GM12878 (cell line): Measurements from ENCODE around the gene CTRB2. TPM values are rescaled to one million over a fixed set of nuclear protein-coding genes. Genes with fewer than 3 reads are reported as not detected.

ENCODE experiments used
- ATAC-seq: fragments of 200-7000 bp; cut with Tn5 transposase; 3 replicates; pipeline ENCODE4 v1.9.1; 2020; ENCODE audit warnings: mild to moderate bottlenecking, moderate library complexity
- BruUV-seq: library from RNA; stranded (reverse); fragments of 400-500 nt; replicated peaks from 2 replicates; lab custom pipeline; 2021; lab: Mats Ljungman, UMichigan
- CTCF ChIA-PET: fragments of 300-600 bp; sonication (Branson Sonifier 250); formaldehyde crosslinking; extraction: SDS; loops from one replicate; lab custom pipeline; 2021; ENCODE audit warnings: inconsistent platforms; lab: Yijun Ruan, JAX
- POLR2A ChIA-PET: fragments of 350-600 bp; formaldehyde crosslinking; extraction: SDS; loops from one replicate; lab custom pipeline; 2021; ENCODE audit warnings: inconsistent platforms; lab: Charles Lee
- RAD21 ChIA-PET: fragments of 300-600 bp; sonication (Branson Sonifier 250); formaldehyde crosslinking; loops from one replicate; lab custom pipeline; 2023; ENCODE audit warnings: antibody characterized with exemption; ENCODE audit not compliant: unreplicated experiment; lab: Charles Lee
- SMC1A ChIA-PET: fragments of 300-600 bp; sonication (Branson Sonifier 250); formaldehyde crosslinking; loops from one replicate; lab custom pipeline; 2023; ENCODE audit not compliant: unreplicated experiment, uncharacterized antibody; lab: Charles Lee
- DNase-seq: peaks from one replicate; pipeline ENCODE4 v3.0.0-alpha.2; 2011; ENCODE audit warnings: low read depth, low spot score
- FAIRE-seq: peaks from 3 replicates; lab custom pipeline; 2011; peaks lifted over from hg19 to GRCh38; lab: Jason Lieb, UNC
- H2AFZ ChIP-seq: 2 replicates; pipeline ENCODE4 v1.6.0; 2011; ENCODE audit warnings: low read depth, low read length, control low read depth; ENCODE audit not compliant: control insufficient read depth
- H3K27ac ChIP-seq: 2 replicates; pipeline ENCODE4 v1.5.1; 2011; ENCODE audit warnings: control low read depth; ENCODE audit not compliant: control insufficient read depth, insufficient read depth
- H3K27me3 ChIP-seq, 2 experiments: replicated peaks in 1 of 2; 2 replicates each; pipeline versions ENCODE4 v1.6.0 to v1.6.1; 2011; ENCODE audit warnings: low read length in 1 of 2; ENCODE audit not compliant: control insufficient read depth in 2 of 2, insufficient read depth in 2 of 2
- H3K36me3 ChIP-seq, 2 experiments: 2 replicates each; pipeline ENCODE4 v1.5.1; 2011; ENCODE audit warnings: low read length in 1 of 2; ENCODE audit not compliant: control insufficient read depth in 2 of 2, insufficient read depth in 2 of 2
- H3K4me1 ChIP-seq: 2 replicates; pipeline ENCODE4 v1.6.1; 2011; ENCODE audit warnings: mild to moderate bottlenecking, low read length, moderate library complexity, mixed read lengths; ENCODE audit not compliant: control insufficient read depth, insufficient read depth
- H3K4me2 ChIP-seq: 2 replicates; pipeline ENCODE4 v1.6.0; 2011; ENCODE audit warnings: control low read depth; ENCODE audit not compliant: control insufficient read depth, insufficient read depth
- H3K4me3 ChIP-seq: fragments of 200-600 bp; sonication (generic); 2 replicates; pipeline ENCODE4 v1.5.1; 2016
- H3K79me2 ChIP-seq: 2 replicates; pipeline ENCODE4 v1.6.0; 2011; ENCODE audit warnings: low read length; ENCODE audit not compliant: control insufficient read depth, insufficient read depth
- H3K9ac ChIP-seq: 2 replicates; pipeline ENCODE4 v1.8.0; 2011; ENCODE audit warnings: low read length, control low read depth, mixed read lengths; ENCODE audit not compliant: control insufficient read depth, insufficient read depth
- H3K9me3 ChIP-seq: replicated peaks from 3 replicates; pipeline ENCODE4 v1.5.1; 2011; ENCODE audit warnings: mild to moderate bottlenecking, low read length; ENCODE audit not compliant: control insufficient read depth, insufficient read depth
- H4K20me1 ChIP-seq: 2 replicates; pipeline ENCODE4 v1.6.0; 2011; ENCODE audit not compliant: control insufficient read depth, insufficient read depth
- BCLAF1 ChIP-seq: fragments of 450-650 bp; IDR thresholded peaks from 2 replicates; pipeline ENCODE4 v1.6.1; 2017; ENCODE audit warnings: antibody characterized with exemption, mild to moderate bottlenecking, moderate library complexity
- BMI1 ChIP-seq: fragments of 450-650 bp; IDR thresholded peaks from 2 replicates; pipeline ENCODE4 v1.6.1; 2016; ENCODE audit warnings: mild to moderate bottlenecking, moderate library complexity, borderline replicate concordance
- CTCF ChIP-seq, 3 experiments: IDR thresholded peaks in 2 of 3; conservative IDR thresholded peaks in 1 of 3; 2 replicates each; pipeline ENCODE4 v1.5.1; 2011; ENCODE audit warnings: low read depth in 3 of 3, low read length in 3 of 3, mild to moderate bottlenecking in 3 of 3, control low read depth in 2 of 3, moderate library complexity in 2 of 3, inconsistent platforms in 1 of 3, mixed read lengths in 1 of 3; ENCODE audit not compliant: control insufficient read depth in 2 of 3, insufficient read depth in 1 of 3; ENCODE audit errors: extremely low read depth in 1 of 3
- IKZF1 ChIP-seq: fragments of 450-650 bp; conservative IDR thresholded peaks from 2 replicates; pipeline ENCODE4 v1.6.1; 2017; ENCODE audit warnings: antibody characterized with exemption, mild to moderate bottlenecking
- IKZF2 ChIP-seq, 2 experiments: fragments of 450-650 bp; IDR thresholded peaks; 2 replicates each; pipeline ENCODE4 v1.6.1; 2017; ENCODE audit warnings: mild to moderate bottlenecking in 2 of 2, moderate library complexity in 2 of 2
- IRF3 ChIP-seq: fragments of 450-650 bp; IDR thresholded peaks from 2 replicates; pipeline ENCODE4 v1.6.1; 2014; ENCODE audit warnings: mild to moderate bottlenecking
- MYC ChIP-seq: IDR thresholded peaks from 2 replicates; pipeline ENCODE4 v1.6.1; 2011; ENCODE audit warnings: mild to moderate bottlenecking, low read length, moderate library complexity, inconsistent platforms; ENCODE audit not compliant: insufficient read depth, insufficient replicate concordance, insufficient read length, severe bottlenecking
- RAD21 ChIP-seq: IDR thresholded peaks from 2 replicates; pipeline ENCODE4 v1.6.1; 2011; ENCODE audit warnings: mild to moderate bottlenecking, low read depth, low read length, moderate library complexity; ENCODE audit not compliant: insufficient read depth
- SKIL ChIP-seq: fragments of 450-650 bp; IDR thresholded peaks from 2 replicates; pipeline ENCODE4 v1.6.1; 2017; ENCODE audit warnings: mild to moderate bottlenecking, low read depth, inconsistent platforms; ENCODE audit not compliant: poor library complexity, severe bottlenecking
- ZNF24 ChIP-seq: fragments of 450-650 bp; IDR thresholded peaks from 2 replicates; pipeline ENCODE4 v1.6.1; 2017; ENCODE audit warnings: antibody characterized with exemption, mild to moderate bottlenecking
- ZNF622 ChIP-seq: fragments of 450-650 bp; IDR thresholded peaks from 2 replicates; pipeline ENCODE4 v1.6.1; 2017; ENCODE audit warnings: mild to moderate bottlenecking, inconsistent platforms
- WGBS: methylation state at CpG from one replicate; pipeline ENCODE4 v1.1.6; 2016; ENCODE audit warnings: low lambda C conversion rate; ENCODE audit not compliant: insufficient replicate concordance, insufficient coverage; ENCODE audit errors: missing lambda C conversion rate; 5-methylcytosine and 5-hydroxymethylcytosine counted together
- in situ Hi-C: fragments of 300-500 bp; cut with MboI; formaldehyde crosslinking; loops from 9 replicates; pipeline ENCODE4 v1.14.3; 2018; ENCODE audit warnings: mixed read lengths
- intact Hi-C: fragments of 100-400 bp; cut with micrococcal nuclease; formaldehyde crosslinking; loops from one replicate; pipeline ENCODE4 v1.14.2; 2022; ENCODE audit not compliant: unreplicated experiment
- polyA plus RNA-seq, 11 experiments: library from polyadenylated mRNA; depleted of rRNA in 4 of 11; unstranded in 6 of 11; stranded (reverse) in 5 of 11; fragments of >200 nt; fragmentation: Nextera tagmentation in 4 of 11; fragmentation: Illumina TruSeq in 1 of 11; extraction: Ambion mirVana in 4 of 11; extraction: Trizol in 1 of 11; gene quantifications; 1 replicate in 1 of 11; 2 replicates in 10 of 11; pipeline versions ENCODE4 v1.2.1 to v1.2.3, GENCODE V29; 2011 to 2016; ENCODE audit warnings: inconsistent platforms in 2 of 11, missing spikeins in 2 of 11, low read depth in 1 of 11
- total RNA-seq, 4 experiments: library from RNA; depleted of rRNA in 3 of 4; stranded (reverse); fragments of >200 nt in 3 of 4; fragmentation: Illumina TruSeq in 1 of 4; extraction: Trizol in 1 of 4; gene quantifications; 2 replicates each; pipeline versions ENCODE4 v1.2.1 to v1.2.3, GENCODE V29; 2013 to 2021

Gene CTRB2
- total and polyA plus RNA-seq, 10 of the 15 experiments (the other 5 are each of a cell fraction or from before 2014, with no cell fraction given), result 9.4 TPM; not detected in 9

GRCh38 chr16:75244225-75244809 is 37.4 kb upstream of the CTRB2 start:
- FAIRE-seq, result no peak
- in situ Hi-C loops, result no loop called here
- BruUV-seq, result no TSS peak
- peaks cover 6% of the 10 kb centered on the region; the same call in 1 of the 2 replicates for H4K20me1 ChIP-seq
- no peak overlapping the region for H3K27ac ChIP-seq
- SMC1A ChIA-PET, result interaction anchor here (1.0 to 2.4 kb wide), 4 partner anchors 9 to 141 kb away, joined by 3 to 9 read pairs (median 4); no protein-coding TSS in a partner anchor
- H3K79me2 ChIP-seq, result no peaks in the 10 kb centered on the region; the same call in 1 of the 2 replicates
- TF ChIP-seq BCLAF1, result no peak
- no peak for TF ChIP-seq IRF3
- TF ChIP-seq ZNF24, result no peak
- TF ChIP-seq RAD21, result 0 out of 2 replicates have a peak, but pooled peaks have one; percentile 15
- no peak for TF ChIP-seq BMI1
- no peak for TF ChIP-seq IKZF1
- TF ChIP-seq MYC, result no peak
- TF ChIP-seq SKIL, result no peak
- no peak for TF ChIP-seq ZNF622
- no peak for TF ChIP-seq IKZF2 (IDR thresholded peaks at IDR 0.05)
- 0 out of 6 replicates have a peak, but pooled peaks of 1 of the 3 experiments have one; percentile 2 for TF ChIP-seq CTCF (IDR thresholded peaks at IDR 0.05 in 2 of 3, conservative IDR thresholded peaks at IDR 0.05 in 1 of 3; ENCODE audit: control insufficient read depth in 2 of 3, extremely low read depth in 1 of 3, insufficient read depth in 1 of 3, low read depth in 3 of 3, low read length in 3 of 3)
- no peak for DNase-seq
- peaks cover 0 to 1% of the 10 kb centered on the region in 2 experiments; a peak in 1 of 4 replicates for H3K36me3 ChIP-seq
- H3K4me2 ChIP-seq, result no peak overlapping the region; the same call in 1 of the 2 replicates
- POLR2A ChIA-PET, result interaction anchor here (1.1 to 1.3 kb wide), 2 partner anchors 38 to 546 kb away, joined by 3 to 5 read pairs; no protein-coding TSS in a partner anchor
- H3K4me3 ChIP-seq, result no peak overlapping the region
- ATAC-seq, result no peak
- H3K27me3 ChIP-seq, result no peaks in the 10 kb centered on the region
- no peak overlapping the region for H2AFZ ChIP-seq
- RAD21 ChIA-PET, result interaction anchor here (1.3 to 2.5 kb wide), 3 partner anchors 11 to 141 kb away, joined by 4 to 13 read pairs (median 4); no protein-coding TSS in a partner anchor
- CTCF ChIA-PET, result interaction anchor here (1.1 to 1.5 kb wide), 2 partner anchors 134 to 137 kb away, joined by 4 to 6 read pairs; no protein-coding TSS in a partner anchor
- H3K9me3 ChIP-seq, result no peaks in the 10 kb centered on the region
- intact Hi-C loops, result no loop called here
- WGBS, result 64% methylated on average over 7 of the region's 7 CpGs
- H3K9ac ChIP-seq, result no peak overlapping the region
- H3K4me1 ChIP-seq, result peaks cover 19% of the 10 kb centered on the region
